A673 (cell line): ENCODE data around the gene MACC1. TPM values are rescaled to one million over a fixed set of nuclear protein-coding genes. Genes with fewer than 3 reads are reported as not detected.

Experiments
- BruUV-seq: library from RNA; stranded (reverse); fragments of 400-500 nt; replicated peaks from 2 replicates; lab custom pipeline; 2021; lab: Mats Ljungman, UMichigan
- CTCF ChIA-PET: fragments of 300-600 bp; sonication (Branson Sonifier 250); formaldehyde crosslinking; loops from one replicate; lab custom pipeline; 2022; ENCODE audit warnings: antibody characterized with exemption; lab: Charles Lee
- POLR2A ChIA-PET: fragments of 300-600 bp; sonication (Branson Sonifier 250); formaldehyde crosslinking; loops from one replicate; lab custom pipeline; 2022; ENCODE audit warnings: antibody characterized with exemption; ENCODE audit not compliant: low non-redundant PET; lab: Charles Lee
- DNase-seq: peaks from one replicate; pipeline ENCODE4 v3.0.0-alpha.2; 2015; ENCODE audit warnings: low spot score
- H3K27ac ChIP-seq: fragments of 200-600 bp; sonication (generic); 2 replicates; pipeline ENCODE4 v1.5.1; 2016; ENCODE audit warnings: mixed run types, low read depth, mild to moderate bottlenecking, mixed read lengths, antibody characterized with exemption, low read length; ENCODE audit not compliant: poor library complexity, severe bottlenecking
- H3K27me3 ChIP-seq: fragments of 200-600 bp; sonication (generic); replicated peaks from 2 replicates; pipeline ENCODE4 v1.6.1; 2017; ENCODE audit warnings: mixed run types, low read depth, mild to moderate bottlenecking, mixed read lengths, antibody characterized with exemption, low read length; ENCODE audit not compliant: insufficient read depth, poor library complexity
- H3K36me3 ChIP-seq: fragments of 200-600 bp; sonication (generic); 2 replicates; pipeline ENCODE4 v1.6.1; 2016; ENCODE audit warnings: mixed run types, mild to moderate bottlenecking, mixed read lengths, antibody characterized with exemption, low read length; ENCODE audit not compliant: insufficient read depth, poor library complexity, severe bottlenecking
- H3K4me1 ChIP-seq: fragments of 200-600 bp; sonication (generic); 2 replicates; pipeline ENCODE4 v1.6.1; 2017; ENCODE audit warnings: mixed run types, mild to moderate bottlenecking, mixed read lengths, antibody characterized with exemption, low read length; ENCODE audit not compliant: insufficient read depth, poor library complexity, severe bottlenecking
- H3K4me3 ChIP-seq: fragments of 200-600 bp; sonication (generic); 2 replicates; pipeline ENCODE4 v1.5.1; 2016; ENCODE audit warnings: low read depth, mixed run types, mild to moderate bottlenecking, mixed read lengths, low read length; ENCODE audit not compliant: poor library complexity, severe bottlenecking
- H3K9me3 ChIP-seq: fragments of 200-600 bp; sonication (generic); 2 replicates; pipeline ENCODE4 v1.6.1; 2016; ENCODE audit warnings: mixed run types, low read depth, mild to moderate bottlenecking, mixed read lengths, antibody characterized with exemption, low read length; ENCODE audit not compliant: poor library complexity, severe bottlenecking
- CTCF ChIP-seq: fragments of 300-800, 200-600 bp; sonication (generic); conservative IDR thresholded peaks from 2 replicates; pipeline ENCODE4 v1.5.1; 2017; ENCODE audit warnings: low read depth, mild to moderate bottlenecking, antibody characterized with exemption, low read length, moderate library complexity, mixed read lengths
- EZH2 ChIP-seq: fragments of 200-600 bp; sonication (generic); IDR thresholded peaks from 2 replicates; pipeline ENCODE4 v1.6.1; 2017; ENCODE audit warnings: borderline replicate concordance, low read depth, mild to moderate bottlenecking, mixed read lengths, antibody characterized with exemption, low read length; ENCODE audit not compliant: poor library complexity, severe bottlenecking
- intact Hi-C: fragments of 100-400 bp; cut with micrococcal nuclease; formaldehyde crosslinking; loops from one replicate; pipeline ENCODE4 v1.10.0; 2022; ENCODE audit not compliant: unreplicated experiment
- total RNA-seq: library from RNA; stranded (reverse); gene quantifications from 2 replicates; pipeline ENCODE4 v1.2.3, GENCODE V29; 2021

MACC1 gene
- total RNA-seq, 1 experiment from 2014 or later: not detected

- Histone ChIP-seq H3K27ac (no peak overlapping the region), H3K36me3 (no peaks in the 10 kb centered on the region), H3K4me1 (no peaks in the 10 kb centered on the region), H3K27me3 (peaks cover 19% of the 10 kb centered on the region), H3K4me3 (no peak overlapping the region), H3K9me3 (no peaks in the 10 kb centered on the region)
- intact Hi-C loops: no loop called here
- TF ChIP-seq CTCF: no peak
- no peak for TF ChIP-seq EZH2
- no TSS peak for BruUV-seq
- POLR2A ChIA-PET: no interaction called here
- DNase-seq: peak; percentile 46
- CTCF ChIA-PET: no interaction called here
Measured at GRCh38 chr7:20114468-20114867, 102.7 kb downstream of the MACC1 start.

GRCh38 chr7:20113427-20114027 is 103.7 kb downstream of the MACC1 start:
- H3K27me3 ChIP-seq: peaks cover 18% of the 10 kb centered on the region
- no peak overlapping the region for H3K4me3 ChIP-seq
- H3K9me3 ChIP-seq: no peaks in the 10 kb centered on the region
- ChIA-PET POLR2A (no interaction called here), CTCF (no interaction called here)
- intact Hi-C loops: no loop called here
- TF ChIP-seq CTCF (no peak), EZH2 (no peak)
- DNase-seq: no peak
- no peaks in the 10 kb centered on the region for H3K36me3 ChIP-seq
- no peak overlapping the region for H3K27ac ChIP-seq
- H3K4me1 ChIP-seq: no peaks in the 10 kb centered on the region
- BruUV-seq: no TSS peak

- Histone ChIP-seq H3K4me3 (no peak overlapping the region), H3K4me1 (no peaks in the 10 kb centered on the region), H3K27ac (no peak overlapping the region), H3K36me3 (no peaks in the 10 kb centered on the region), H3K27me3 (peaks cover 13% of the 10 kb centered on the region), H3K9me3 (no peaks in the 10 kb centered on the region)
- no peak for DNase-seq
- intact Hi-C loops: no loop called here
- BruUV-seq: no TSS peak
- ChIA-PET POLR2A (no interaction called here), CTCF (no interaction called here)
- TF ChIP-seq EZH2 (no peak), CTCF (no peak)
Measured at GRCh38 chr7:20112696-20113095, 104.5 kb downstream of the MACC1 start.
